ENCODE results near the gene CDCP1. TPM values are rescaled to one million over a fixed set of nuclear protein-coding genes. Genes with fewer than 3 reads are reported as not detected.

Gene CDCP1
- total and polyA plus RNA-seq, 7 donors = 0.01 to 1.4 (median 0.27) TPM

- H3K4me1 ChIP-seq = peaks cover 28% of the 10 kb centered on the region
- H3K27me3 ChIP-seq (ENCODE audit: insufficient read depth in 3 of 3, low read length in 2 of 3) = no peaks in the 10 kb centered on the region
- H3K9me3 ChIP-seq = no peaks in the 10 kb centered on the region
- H3K36me3 ChIP-seq (ENCODE audit: insufficient read depth in 1 of 2, low read depth in 1 of 2) = no peaks in the 10 kb centered on the region
- no peak overlapping the region for H3K27ac ChIP-seq
- no peak for TF ChIP-seq CTCF (IDR thresholded peaks at IDR 0.05)
- 56 to 73% (median 58%) methylated on average over 3 of the region's 3 CpGs for WGBS, 3 donors
- H3K4me3 ChIP-seq = no peak overlapping the region
- ATAC-seq (no peak), DNase-seq (no peak)
- intact Hi-C loops (cut with DNase I) = loop anchor here in 1 of 2 donors (5.0 kb wide), 1 partner anchor 45 kb away; no protein-coding TSS in a partner anchor
Observed at GRCh38 chr3:45127130-45127822, 18.9 kb downstream of the CDCP1 start.

DNA sequence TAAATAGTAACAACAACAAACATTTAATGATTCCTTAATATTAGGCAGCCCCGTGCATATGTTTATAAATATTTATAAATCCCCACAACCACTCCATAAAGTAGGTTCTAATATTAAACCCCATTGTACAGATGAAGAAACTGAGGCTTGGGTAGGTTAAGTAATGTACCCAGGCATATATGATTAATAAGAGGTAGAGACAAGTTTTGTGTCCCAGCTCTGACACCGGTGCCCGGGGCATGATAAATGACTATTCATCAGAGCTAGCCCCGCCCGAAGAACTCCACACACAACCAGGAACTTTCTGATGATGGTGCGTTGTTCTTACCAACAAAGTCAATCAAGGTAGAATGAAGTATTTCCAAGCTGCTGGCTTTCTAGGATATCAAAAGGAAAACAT, 19.4 kb downstream of the CDCP1 start:
- intact Hi-C loops (cut with DNase I) = loop anchor here in 1 of 2 donors (5.0 kb wide), 1 partner anchor 46 kb away; no protein-coding TSS in a partner anchor
- Histone ChIP-seq H3K9me3 (no peaks in the 10 kb centered on the region), H3K36me3 (ENCODE audit: insufficient read depth in 1 of 2, low read depth in 1 of 2) (no peaks in the 10 kb centered on the region), H3K27me3 (ENCODE audit: insufficient read depth in 3 of 3, low read length in 2 of 3) (no peaks in the 10 kb centered on the region), H3K4me3 (no peak overlapping the region), H3K27ac (no peak overlapping the region), H3K4me1 (peaks cover 32% of the 10 kb centered on the region)
- 89 to 94% (median 93%) methylated on average over 6 of the region's 6 CpGs for WGBS, 3 donors
- ATAC-seq = no peak
- no peak for DNase-seq
- no peak for TF ChIP-seq CTCF (IDR thresholded peaks at IDR 0.05)

DNA sequence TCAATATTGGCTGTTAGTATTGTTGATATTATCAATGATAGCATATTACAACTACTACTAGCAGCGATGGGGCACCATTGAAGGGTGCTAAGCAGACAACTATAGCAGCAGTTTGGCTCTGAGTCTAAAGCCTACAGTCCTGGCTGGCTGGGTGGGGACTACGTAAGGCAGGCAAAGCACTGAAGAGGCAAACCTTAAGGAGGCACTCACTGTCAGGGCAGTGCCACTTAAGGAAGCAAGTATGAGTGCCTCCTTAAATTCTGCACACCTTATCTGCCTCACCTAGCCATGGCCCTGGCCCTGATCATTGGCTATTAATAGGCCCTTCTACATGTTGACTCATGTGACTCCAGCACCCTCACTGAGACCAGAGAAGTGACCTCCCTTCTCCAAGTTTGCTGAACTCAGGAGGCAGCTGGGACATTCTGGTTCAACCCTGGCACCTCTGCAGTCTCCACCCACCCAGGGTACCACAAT, 20.6 kb downstream of the CDCP1 start:
- H3K36me3 ChIP-seq (ENCODE audit: insufficient read depth in 1 of 2, low read depth in 1 of 2) = no peaks in the 10 kb centered on the region
- intact Hi-C loops (cut with DNase I) = loop anchor here (2.0 to 5.0 kb wide), 2 partner anchors 47 to 57 kb away; no protein-coding TSS in a partner anchor
- 31 to 58% (median 48%) methylated on average over 2 of the region's 2 CpGs for WGBS, 3 donors
- H3K4me3 ChIP-seq = no peak overlapping the region
- peak overlapping the region; percentile 89 for H3K27ac ChIP-seq
- no peaks in the 10 kb centered on the region for H3K9me3 ChIP-seq
- H3K4me1 ChIP-seq = peaks cover 41% of the 10 kb centered on the region
- TF ChIP-seq CTCF (IDR thresholded peaks at IDR 0.05) = no peak
- ATAC-seq = peak; percentile 69 to 77 (median 74)
- DNase-seq = no peak
- H3K27me3 ChIP-seq (ENCODE audit: insufficient read depth in 3 of 3, low read length in 2 of 3) = no peaks in the 10 kb centered on the region

DNA sequence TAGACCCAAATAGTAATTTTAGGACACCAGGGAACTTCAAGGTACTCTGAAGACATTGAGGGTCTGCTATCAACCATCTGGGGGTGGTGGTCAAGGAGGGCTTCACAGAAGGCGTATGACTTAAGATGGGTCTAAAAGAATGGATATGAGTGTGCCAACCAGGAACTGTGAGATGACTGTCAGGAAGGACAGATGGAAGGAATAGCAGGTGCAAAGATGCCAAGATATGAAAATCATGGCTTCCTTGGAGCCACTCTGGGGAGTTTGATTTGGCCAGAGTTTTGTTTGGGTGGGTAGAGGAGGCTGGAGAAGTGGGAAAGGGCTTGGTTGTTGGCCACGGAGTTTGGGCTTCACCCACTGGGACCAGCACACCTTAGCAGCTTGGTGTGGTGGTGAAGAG, 21.2 kb downstream of the CDCP1 start:
- Histone ChIP-seq H3K36me3 (ENCODE audit: insufficient read depth in 1 of 2, low read depth in 1 of 2) (no peaks in the 10 kb centered on the region), H3K27ac (peak overlapping the region; percentile 89), H3K9me3 (no peaks in the 10 kb centered on the region), H3K4me1 (peaks cover 46% of the 10 kb centered on the region), H3K4me3 (no peak overlapping the region), H3K27me3 (ENCODE audit: insufficient read depth in 3 of 3, low read length in 2 of 3) (no peaks in the 10 kb centered on the region)
- intact Hi-C loops (cut with DNase I) = loop anchor here (2.0 to 5.0 kb wide), 2 partner anchors 47 to 58 kb away; no protein-coding TSS in a partner anchor
- ATAC-seq = no peak
- 36 to 69% (median 46%) methylated on average over 2 of the region's 2 CpGs for WGBS, 3 donors
- no peak for TF ChIP-seq CTCF (IDR thresholded peaks at IDR 0.05)
- DNase-seq = no peak

All from psoas muscle (tissue), 8 donors.